ENCODE data around the gene MOCOS. TPM values are rescaled to one million over a fixed set of nuclear protein-coding genes. Genes with fewer than 3 reads are reported as not detected.

Gene MOCOS, protein sequence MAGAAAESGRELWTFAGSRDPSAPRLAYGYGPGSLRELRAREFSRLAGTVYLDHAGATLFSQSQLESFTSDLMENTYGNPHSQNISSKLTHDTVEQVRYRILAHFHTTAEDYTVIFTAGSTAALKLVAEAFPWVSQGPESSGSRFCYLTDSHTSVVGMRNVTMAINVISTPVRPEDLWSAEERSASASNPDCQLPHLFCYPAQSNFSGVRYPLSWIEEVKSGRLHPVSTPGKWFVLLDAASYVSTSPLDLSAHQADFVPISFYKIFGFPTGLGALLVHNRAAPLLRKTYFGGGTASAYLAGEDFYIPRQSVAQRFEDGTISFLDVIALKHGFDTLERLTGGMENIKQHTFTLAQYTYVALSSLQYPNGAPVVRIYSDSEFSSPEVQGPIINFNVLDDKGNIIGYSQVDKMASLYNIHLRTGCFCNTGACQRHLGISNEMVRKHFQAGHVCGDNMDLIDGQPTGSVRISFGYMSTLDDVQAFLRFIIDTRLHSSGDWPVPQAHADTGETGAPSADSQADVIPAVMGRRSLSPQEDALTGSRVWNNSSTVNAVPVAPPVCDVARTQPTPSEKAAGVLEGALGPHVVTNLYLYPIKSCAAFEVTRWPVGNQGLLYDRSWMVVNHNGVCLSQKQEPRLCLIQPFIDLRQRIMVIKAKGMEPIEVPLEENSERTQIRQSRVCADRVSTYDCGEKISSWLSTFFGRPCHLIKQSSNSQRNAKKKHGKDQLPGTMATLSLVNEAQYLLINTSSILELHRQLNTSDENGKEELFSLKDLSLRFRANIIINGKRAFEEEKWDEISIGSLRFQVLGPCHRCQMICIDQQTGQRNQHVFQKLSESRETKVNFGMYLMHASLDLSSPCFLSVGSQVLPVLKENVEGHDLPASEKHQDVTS
- polyA plus RNA-seq: 1.1 to 2.8 TPM (median 2.2 TPM) in 3 replicates
- polyA plus RNA-seq (2011; ENCODE audit: low read depth): 3.6 TPM
- 1.3 and 1.8 TPM in 2 replicates for polyA plus RNA-seq (2011; cell fraction: cytosol; rRNA removed)
- polyA plus RNA-seq (2011; cell fraction: nucleus; rRNA removed): 2.6 and 2.9 TPM in 2 replicates
- 1.1 and 7.4 TPM in 2 replicates for polyA plus RNA-seq (2012; ENCODE audit: low replicate concordance)
- 1.7 to 6.3 TPM (median 3.3 TPM) in 3 replicates for polyA minus RNA-seq
- polyA minus RNA-seq (2011; cell fraction: cytosol; rRNA and poly(A)+ RNA removed): 3.3 TPM
- 2.6 and 3.4 TPM in 2 replicates for polyA minus RNA-seq (2011; cell fraction: nucleus; rRNA and poly(A)+ RNA removed)

GRCh38 chr18:36187193-36187825 lies at the start of gene MOCOS:
Gene MOCOS (plus strand): TSS chr18:36187497. CDS start chr18:36187540, 43 bp downstream.
- TF ChIP-seq CTCF (optimal IDR thresholded peaks at IDR 0.05 in 1 of 3, IDR thresholded peaks at IDR 0.05 in 1 of 3, conservative IDR thresholded peaks at IDR 0.05 in 1 of 3; ENCODE audit: extremely low read depth in 1 of 3, insufficient read depth in 2 of 3, low read length in 3 of 3) (no peak), EZH2 (IDR thresholded peaks at IDR 0.05; ENCODE audit: low read length) (no peak)
- Histone ChIP-seq H3K4me2 (ENCODE audit: control insufficient read depth, extremely low read depth, insufficient read depth, low read depth, low read length) (peak within 1 kb of the TSS; percentile 78), H3K9me1 (ENCODE audit: control insufficient read depth, extremely low read depth, insufficient read depth, low read length) (no peaks in the 10 kb centered on the region), H3K79me2 (ENCODE audit: control insufficient read depth, insufficient read depth, low read length) (no peaks in the 10 kb centered on the region), H3K9ac (ENCODE audit: control insufficient read depth, extremely low read depth, insufficient read depth, low read length) (peak within 1 kb of the TSS; percentile 63), H2AFZ (ENCODE audit: control insufficient read depth, low read length) (peak within 1 kb of the TSS; percentile 94), H4K20me1 (ENCODE audit: control insufficient read depth, extremely low read depth, insufficient read depth, low read length) (no peaks in the 10 kb centered on the region), H3K27ac (ENCODE audit: control insufficient read depth, insufficient read depth, low read length) (peak within 1 kb of the TSS; percentile 31), H3K36me3 (ENCODE audit: control insufficient read depth in 2 of 2, extremely low read depth in 1 of 2, insufficient read depth in 2 of 2, low read length in 2 of 2) (no peaks in the 10 kb centered on the region), H3K4me1 (ENCODE audit: control insufficient read depth, extremely low read depth, insufficient read depth, low read length) (peaks cover 6% of the 10 kb centered on the region), H3K4me3 (ENCODE audit: control insufficient read depth in 2 of 3, extremely low read depth in 1 of 3, insufficient read depth in 2 of 3, low read depth in 1 of 3, low read length in 3 of 3) (peak within 1 kb of the TSS; percentile 56 to 76 (median 76)), H3K9me3 (ENCODE audit: control insufficient read depth, low read depth, low read length) (no peaks in the 10 kb centered on the region), H3K27me3 (ENCODE audit: control insufficient read depth, extremely low read depth, insufficient read depth, low read length) (no peaks in the 10 kb centered on the region)
- DNase-seq (ENCODE audit: low read depth, low spot score) (no peak), FAIRE-seq (no peak)
- dilution Hi-C loops (cut with MboI; ENCODE audit: extremely low pct_ligation_motif_present, low sequenced_read_pairs): no loop called here

- Histone ChIP-seq H3K9me3 (ENCODE audit: control insufficient read depth, low read depth, low read length) (no peaks in the 10 kb centered on the region), H3K79me2 (ENCODE audit: control insufficient read depth, insufficient read depth, low read length) (peaks cover under 1% of the 10 kb centered on the region)
Measured at GRCh38 chr18:36139245-36139644, 48.1 kb upstream of the MOCOS start.

More at GRCh38 chr18:36139245-36139644, 48.1 kb upstream of the MOCOS start:
- Histone ChIP-seq H3K36me3 (ENCODE audit: control insufficient read depth in 2 of 2, extremely low read depth in 1 of 2, insufficient read depth in 2 of 2, low read length in 2 of 2) (peaks cover 3 to 20% of the 10 kb centered on the region in 2 experiments), H3K27me3 (ENCODE audit: control insufficient read depth, extremely low read depth, insufficient read depth, low read length) (no peaks in the 10 kb centered on the region), H4K20me1 (ENCODE audit: control insufficient read depth, extremely low read depth, insufficient read depth, low read length) (no peaks in the 10 kb centered on the region), H3K4me3 (ENCODE audit: control insufficient read depth in 2 of 3, extremely low read depth in 1 of 3, insufficient read depth in 2 of 3, low read depth in 1 of 3, low read length in 3 of 3) (no peak overlapping the region), H3K4me1 (ENCODE audit: control insufficient read depth, extremely low read depth, insufficient read depth, low read length) (no peaks in the 10 kb centered on the region), H3K27ac (ENCODE audit: control insufficient read depth, insufficient read depth, low read length) (no peak overlapping the region), H3K9ac (ENCODE audit: control insufficient read depth, extremely low read depth, insufficient read depth, low read length) (no peak overlapping the region), H3K4me2 (ENCODE audit: control insufficient read depth, extremely low read depth, insufficient read depth, low read depth, low read length) (no peak overlapping the region), H2AFZ (ENCODE audit: control insufficient read depth, low read length) (no peak overlapping the region), H3K9me1 (ENCODE audit: control insufficient read depth, extremely low read depth, insufficient read depth, low read length) (no peaks in the 10 kb centered on the region)
- TF ChIP-seq CTCF (optimal IDR thresholded peaks at IDR 0.05 in 1 of 3, IDR thresholded peaks at IDR 0.05 in 1 of 3, conservative IDR thresholded peaks at IDR 0.05 in 1 of 3; ENCODE audit: extremely low read depth in 1 of 3, insufficient read depth in 2 of 3, low read length in 3 of 3): no peak
- TF ChIP-seq EZH2 (IDR thresholded peaks at IDR 0.05; ENCODE audit: low read length): no peak
- DNase-seq (ENCODE audit: low read depth, low spot score) (no peak), FAIRE-seq (no peak)
- dilution Hi-C loops (cut with MboI; ENCODE audit: extremely low pct_ligation_motif_present, low sequenced_read_pairs): no loop called here

Data from keratinocyte (primary cell).